Activated CD4-positive, alpha-beta T cell treated with anti-CD3 and anti-CD28 coated beads, Interleukin-2, amount 10 ng/mL, durations not matched to agents 24 days and 14 days (primary cell): ENCODE data around the gene GANC. TPM values are rescaled to one million over a fixed set of nuclear protein-coding genes. Genes with fewer than 3 reads are reported as not detected.

Experiments used
- DNase-seq: peaks from one replicate; pipeline ENCODE4 v3.0.0; 2022
- H3K27ac Mint-ChIP-seq: one replicate; pipeline ENCODE4 v1.8.0; 2022; ENCODE audit warnings: mild to moderate bottlenecking, mixed read lengths
- H3K27me3 Mint-ChIP-seq: one replicate; pipeline ENCODE4 v1.8.0; 2022; ENCODE audit warnings: mixed read lengths
- H3K36me3 Mint-ChIP-seq: one replicate; pipeline ENCODE4 v1.8.0; 2022; ENCODE audit warnings: low read depth, mild to moderate bottlenecking, mixed read lengths
- H3K4me1 Mint-ChIP-seq: one replicate; pipeline ENCODE4 v1.8.0; 2021; ENCODE audit warnings: mixed read lengths
- H3K4me3 Mint-ChIP-seq: one replicate; pipeline ENCODE4 v1.8.0; 2022; ENCODE audit warnings: mild to moderate bottlenecking, moderate library complexity, mixed read lengths
- H3K9me3 Mint-ChIP-seq: one replicate; pipeline ENCODE4 v1.8.0; 2021; ENCODE audit warnings: mixed read lengths
- intact Hi-C: fragments of 100-400 bp; cut with micrococcal nuclease; formaldehyde crosslinking; loops from one replicate; pipeline ENCODE4 v1.15.1; 2023
- total RNA-seq: library from RNA; stranded (reverse); gene quantifications from 2 replicates; pipeline ENCODE4 v1.2.3, GENCODE V29; 2022

GANC gene
- total RNA-seq, 1 donor from 2014 or later = 15.0 TPM

- no peak for DNase-seq
- no peaks in the 10 kb centered on the region for H3K9me3 Mint-ChIP-seq
- intact Hi-C loops = loop anchor here (5.0 to 10.0 kb wide), 4 partner anchors 299 to 836 kb away; partner anchors contain the start of genes EHD4, MGA, TTBK2 and UBR1
- H3K27ac Mint-ChIP-seq = no peak overlapping the region
- H3K27me3 Mint-ChIP-seq = no peaks in the 10 kb centered on the region
- H3K36me3 Mint-ChIP-seq = peaks cover 29% of the 10 kb centered on the region
- H3K4me3 Mint-ChIP-seq = peak overlapping the region; percentile 40
- peaks cover 39% of the 10 kb centered on the region for H3K4me1 Mint-ChIP-seq
Measured at GRCh38 chr15:42270996-42271395, 2.0 kb upstream of the GANC start.

- peak; percentile 90 for DNase-seq
- Mint-ChIP-seq H3K9me3 (no peaks in the 10 kb centered on the region), H3K4me1 (peaks cover 39% of the 10 kb centered on the region), H3K27me3 (no peaks in the 10 kb centered on the region), H3K27ac (peak overlapping the region; percentile 99), H3K4me3 (peak overlapping the region; percentile 95), H3K36me3 (peaks cover 15% of the 10 kb centered on the region)
- intact Hi-C loops = loop anchor here (1.0 to 10.0 kb wide), 7 partner anchors 65 to 833 kb away; partner anchors contain the start of genes EHD4, MGA, TTBK2 and UBR1
Measured at GRCh38 chr15:42273900-42274701, 1.1 kb downstream of the GANC start.

DNA sequence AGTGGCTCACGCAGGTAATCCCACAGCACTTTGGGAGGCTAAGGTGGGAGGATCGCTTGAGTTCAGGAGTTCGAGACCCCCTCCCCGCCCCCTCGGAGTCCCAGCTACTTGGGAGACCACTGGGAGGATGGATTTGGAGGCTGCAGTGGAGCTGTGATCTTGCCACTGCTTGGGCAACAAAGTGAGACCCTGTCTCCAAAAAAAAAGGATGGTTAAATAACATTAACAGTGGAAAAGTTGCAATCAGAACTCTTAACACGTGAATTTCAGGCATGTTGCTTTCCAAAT lies 1.6 kb downstream of the GANC start:
- Mint-ChIP-seq H3K36me3 (peaks cover 18% of the 10 kb centered on the region), H3K4me1 (peaks cover 44% of the 10 kb centered on the region), H3K9me3 (no peaks in the 10 kb centered on the region), H3K4me3 (peak overlapping the region; percentile 95), H3K27ac (peak overlapping the region; percentile 99), H3K27me3 (no peaks in the 10 kb centered on the region)
- DNase-seq = no peak
- intact Hi-C loops = loop anchor here (5.0 to 10.0 kb wide), 4 partner anchors 302 to 833 kb away; partner anchors contain the start of genes EHD4, MGA, TTBK2 and UBR1

- Mint-ChIP-seq H3K36me3 (peaks cover 19% of the 10 kb centered on the region), H3K4me1 (peaks cover 42% of the 10 kb centered on the region), H3K27ac (peak overlapping the region; percentile 73), H3K9me3 (no peaks in the 10 kb centered on the region), H3K27me3 (no peaks in the 10 kb centered on the region), H3K4me3 (peak overlapping the region; percentile 95)
- intact Hi-C loops = loop anchor here (5.0 to 10.0 kb wide), 2 partner anchors 196 to 649 kb away; partner anchors contain the start of gene TTBK2
- no peak for DNase-seq
Measured at GRCh38 chr15:42275780-42276391, 2.9 kb downstream of the GANC start.

GRCh38 chr15:42276762-42277161 lies 3.8 kb downstream of the GANC start:
- Mint-ChIP-seq H3K4me3 (no peak overlapping the region), H3K9me3 (no peaks in the 10 kb centered on the region), H3K27me3 (no peaks in the 10 kb centered on the region), H3K27ac (no peak overlapping the region), H3K4me1 (peaks cover 36% of the 10 kb centered on the region), H3K36me3 (peaks cover 14% of the 10 kb centered on the region)
- DNase-seq = no peak
- intact Hi-C loops = loop anchor here (5.0 to 10.0 kb wide), 2 partner anchors 196 to 648 kb away; partner anchors contain the start of gene TTBK2

DNA sequence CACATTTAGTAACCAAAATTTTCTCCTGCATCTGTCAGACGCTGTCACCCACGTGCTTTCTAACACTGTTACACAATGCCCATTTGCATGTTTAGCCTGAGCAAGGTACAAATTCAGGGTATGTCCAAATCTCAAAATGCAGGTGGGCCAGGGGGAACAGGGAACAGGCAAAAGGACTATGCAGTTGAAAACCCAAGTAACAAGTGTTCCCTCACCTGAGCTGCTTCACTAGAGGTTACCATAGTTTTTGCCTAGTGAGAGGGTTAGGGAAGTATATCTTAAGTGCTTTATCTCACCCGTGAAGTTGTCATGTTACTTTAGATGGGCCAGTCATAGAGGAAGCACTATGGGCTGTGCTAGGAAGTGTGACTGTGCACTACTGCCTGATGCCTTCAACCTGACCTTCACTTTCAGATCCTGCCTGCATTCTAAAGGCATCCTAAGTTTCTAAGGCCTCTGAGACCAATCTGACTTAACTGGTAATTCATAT lies 6.3 kb downstream of the GANC start:
- Mint-ChIP-seq H3K4me3 (no peak overlapping the region), H3K27me3 (no peaks in the 10 kb centered on the region), H3K36me3 (peaks cover 12% of the 10 kb centered on the region), H3K4me1 (peaks cover 26% of the 10 kb centered on the region), H3K27ac (no peak overlapping the region), H3K9me3 (no peaks in the 10 kb centered on the region)
- intact Hi-C loops = loop anchor here (5.0 to 10.0 kb wide), 2 partner anchors 193 to 646 kb away; partner anchors contain the start of gene TTBK2
- peak; percentile 59 for DNase-seq

DNA sequence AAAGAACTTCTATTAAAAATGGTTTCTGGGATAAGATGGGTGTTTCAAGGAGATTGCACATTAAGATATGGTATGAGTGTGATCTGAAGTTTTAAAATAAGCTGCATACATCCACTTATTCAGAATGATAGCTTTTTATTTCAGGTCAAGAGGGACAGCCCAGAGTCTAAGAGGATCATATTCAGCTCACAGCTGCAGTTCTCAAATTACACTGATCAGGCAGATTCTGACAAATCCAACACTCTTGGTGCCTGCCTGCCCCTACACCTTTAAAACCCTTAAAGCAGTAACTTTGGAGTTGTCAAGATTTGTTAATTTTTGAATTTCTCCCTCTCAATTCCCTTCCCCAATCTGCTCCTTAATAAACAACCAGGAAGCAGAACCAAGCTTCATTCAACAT lies 9.3 kb downstream of the GANC start:
- intact Hi-C loops = no loop called here
- H3K4me3 Mint-ChIP-seq = no peak overlapping the region
- H3K27ac Mint-ChIP-seq = no peak overlapping the region
- no peak for DNase-seq
- H3K4me1 Mint-ChIP-seq = peaks cover 11% of the 10 kb centered on the region
- peaks cover 20% of the 10 kb centered on the region for H3K36me3 Mint-ChIP-seq
- no peaks in the 10 kb centered on the region for H3K9me3 Mint-ChIP-seq
- H3K27me3 Mint-ChIP-seq = no peaks in the 10 kb centered on the region

GRCh38 chr15:42282926-42283325 lies 9.9 kb downstream of the GANC start:
- no peaks in the 10 kb centered on the region for H3K27me3 Mint-ChIP-seq
- no peak overlapping the region for H3K27ac Mint-ChIP-seq
- no peaks in the 10 kb centered on the region for H3K9me3 Mint-ChIP-seq
- peaks cover 11% of the 10 kb centered on the region for H3K4me1 Mint-ChIP-seq
- peaks cover 20% of the 10 kb centered on the region for H3K36me3 Mint-ChIP-seq
- no peak overlapping the region for H3K4me3 Mint-ChIP-seq
- intact Hi-C loops = no loop called here
- no peak for DNase-seq

- H3K4me3 Mint-ChIP-seq = no peak overlapping the region
- H3K4me1 Mint-ChIP-seq = peaks cover 9% of the 10 kb centered on the region
- no peaks in the 10 kb centered on the region for H3K27me3 Mint-ChIP-seq
- intact Hi-C loops = no loop called here
- no peaks in the 10 kb centered on the region for H3K9me3 Mint-ChIP-seq
- H3K27ac Mint-ChIP-seq = no peak overlapping the region
- peaks cover 18% of the 10 kb centered on the region for H3K36me3 Mint-ChIP-seq
- no peak for DNase-seq
Measured at GRCh38 chr15:42283671-42284070, 10.7 kb downstream of the GANC start.

GRCh38 chr15:42284551-42284950 lies 11.6 kb downstream of the GANC start:
- Mint-ChIP-seq H3K9me3 (no peaks in the 10 kb centered on the region), H3K27me3 (no peaks in the 10 kb centered on the region), H3K27ac (no peak overlapping the region), H3K4me3 (no peak overlapping the region), H3K4me1 (peaks cover 3% of the 10 kb centered on the region), H3K36me3 (peaks cover 19% of the 10 kb centered on the region)
- no peak for DNase-seq
- intact Hi-C loops = no loop called here

GRCh38 chr15:42285034-42285433 lies 12.0 kb downstream of the GANC start:
- Mint-ChIP-seq H3K4me3 (no peak overlapping the region), H3K4me1 (peaks cover under 1% of the 10 kb centered on the region), H3K9me3 (no peaks in the 10 kb centered on the region), H3K36me3 (peaks cover 19% of the 10 kb centered on the region), H3K27me3 (no peaks in the 10 kb centered on the region), H3K27ac (no peak overlapping the region)
- DNase-seq = no peak
- intact Hi-C loops = no loop called here

DNA sequence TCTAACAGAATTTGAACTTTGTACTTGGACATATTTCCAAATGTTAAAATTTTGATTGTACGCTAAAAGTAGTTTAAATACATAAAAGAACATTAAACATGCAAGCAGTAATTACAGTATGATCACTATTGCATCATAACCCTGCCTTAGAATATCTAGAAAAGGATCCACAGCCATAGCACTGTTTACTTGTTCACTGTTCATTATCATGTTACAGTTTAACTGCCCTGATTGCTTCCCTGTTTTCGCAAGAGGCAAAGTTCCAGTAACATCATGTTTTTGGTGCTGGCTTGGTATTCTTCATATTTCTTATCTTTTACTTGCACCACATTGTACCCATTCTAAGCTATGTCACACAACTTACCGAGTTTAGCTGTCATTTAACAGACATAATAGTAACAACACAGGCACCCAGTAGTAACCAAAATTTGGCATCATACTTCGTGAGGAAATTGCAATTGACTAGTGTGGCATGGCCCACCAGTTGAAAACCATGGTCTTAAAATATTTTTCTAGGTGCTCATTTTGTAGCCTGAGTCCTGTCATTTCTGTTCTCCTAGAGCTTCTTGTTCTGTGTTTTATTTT lies 13.5 kb downstream of the GANC start:
- H3K27ac Mint-ChIP-seq = no peak overlapping the region

GRCh38 chr15:42287931-42288330 lies 14.9 kb downstream of the GANC start:
- H3K36me3 Mint-ChIP-seq = peaks cover 22% of the 10 kb centered on the region
- no peaks in the 10 kb centered on the region for H3K27me3 Mint-ChIP-seq
- H3K27ac Mint-ChIP-seq = no peak overlapping the region
- H3K4me3 Mint-ChIP-seq = no peak overlapping the region
- intact Hi-C loops = no loop called here
- no peaks in the 10 kb centered on the region for H3K9me3 Mint-ChIP-seq
- no peak for DNase-seq
- H3K4me1 Mint-ChIP-seq = no peaks in the 10 kb centered on the region

More for the DNA sequence above, 13.5 kb downstream of the GANC start:
- no peaks in the 10 kb centered on the region for H3K4me1 Mint-ChIP-seq
- intact Hi-C loops = no loop called here
- no peaks in the 10 kb centered on the region for H3K27me3 Mint-ChIP-seq
- no peak for DNase-seq
- no peaks in the 10 kb centered on the region for H3K9me3 Mint-ChIP-seq
- H3K4me3 Mint-ChIP-seq = no peak overlapping the region
- peaks cover 17% of the 10 kb centered on the region for H3K36me3 Mint-ChIP-seq

DNA sequence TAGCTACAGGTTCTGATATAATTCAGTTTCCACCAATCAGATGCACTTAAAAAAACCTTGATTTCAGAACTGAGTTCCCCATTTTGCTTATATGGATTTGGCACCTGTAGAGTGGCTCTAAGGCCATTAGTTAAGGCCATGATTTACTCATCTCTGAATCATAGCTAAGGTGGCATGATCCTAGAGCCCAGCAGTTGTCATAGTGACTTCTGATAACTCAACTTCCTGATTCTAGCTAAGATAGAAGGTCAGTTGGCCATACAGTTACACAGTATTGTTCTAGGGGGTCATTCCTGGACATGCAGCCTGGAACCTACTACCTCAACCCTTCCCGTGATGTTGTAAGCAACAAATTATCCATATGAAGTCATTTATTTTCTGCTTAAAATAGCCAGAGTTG lies 16.2 kb downstream of the GANC start:
- no peak overlapping the region for H3K4me3 Mint-ChIP-seq
- H3K27ac Mint-ChIP-seq = no peak overlapping the region
- H3K4me1 Mint-ChIP-seq = no peaks in the 10 kb centered on the region
- H3K9me3 Mint-ChIP-seq = no peaks in the 10 kb centered on the region
- H3K27me3 Mint-ChIP-seq = no peaks in the 10 kb centered on the region
- no peak for DNase-seq
- intact Hi-C loops = no loop called here
- H3K36me3 Mint-ChIP-seq = peaks cover 20% of the 10 kb centered on the region
